Measurements from ENCODE around the gene PRKN.

The PRKN gene

GRCh38 chr6:161356167-161356854 is 1371.3 kb downstream of the PRKN start:
- Histone ChIP-seq H3K4me1 (ENCODE audit: control insufficient read depth in 1 of 2, insufficient read depth in 2 of 2, low read length in 2 of 2) (no peaks in the 10 kb centered on the region), H3K36me3 (ENCODE audit: control insufficient read depth in 1 of 2, insufficient read depth in 2 of 2, low read length in 2 of 2) (no peaks in the 10 kb centered on the region), H3K4me3 (ENCODE audit: low read depth in 1 of 2, low read length in 2 of 2) (no peak overlapping the region), H3K27ac (ENCODE audit: low read length) (no peak overlapping the region), H3K9me3 (ENCODE audit: control insufficient read depth in 1 of 2, low read length in 2 of 2) (no peaks in the 10 kb centered on the region), H3K27me3 (ENCODE audit: low read depth, low read length) (no peaks in the 10 kb centered on the region)

DNA sequence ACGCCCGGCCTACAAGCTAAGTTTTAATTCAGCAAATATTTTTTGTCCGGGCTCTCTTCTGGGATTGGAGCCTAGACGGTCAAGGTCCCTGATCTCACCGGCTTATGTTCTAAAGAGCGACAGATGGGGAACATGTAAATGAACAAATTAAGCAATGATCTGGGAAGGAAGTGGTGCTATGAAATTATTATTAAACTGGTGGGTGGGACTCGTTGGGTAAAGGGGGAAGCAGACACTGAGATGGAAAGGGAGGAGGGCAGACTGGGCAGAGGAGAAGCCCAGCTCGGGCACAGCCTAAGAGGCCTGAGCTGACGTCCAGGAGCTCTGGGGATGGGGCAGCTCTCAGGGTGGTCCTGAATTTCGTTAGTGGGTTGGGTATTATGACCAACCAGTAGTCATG is 1371.9 kb downstream of the PRKN start:
- Histone ChIP-seq H3K4me3 (ENCODE audit: low read depth in 1 of 2, low read length in 2 of 2) (no peak overlapping the region), H3K27me3 (ENCODE audit: low read depth, low read length) (no peaks in the 10 kb centered on the region), H3K4me1 (ENCODE audit: control insufficient read depth in 1 of 2, insufficient read depth in 2 of 2, low read length in 2 of 2) (no peaks in the 10 kb centered on the region), H3K27ac (ENCODE audit: low read length) (no peak overlapping the region), H3K36me3 (ENCODE audit: control insufficient read depth in 1 of 2, insufficient read depth in 2 of 2, low read length in 2 of 2) (no peaks in the 10 kb centered on the region), H3K9me3 (ENCODE audit: control insufficient read depth in 1 of 2, low read length in 2 of 2) (no peaks in the 10 kb centered on the region)

DNA sequence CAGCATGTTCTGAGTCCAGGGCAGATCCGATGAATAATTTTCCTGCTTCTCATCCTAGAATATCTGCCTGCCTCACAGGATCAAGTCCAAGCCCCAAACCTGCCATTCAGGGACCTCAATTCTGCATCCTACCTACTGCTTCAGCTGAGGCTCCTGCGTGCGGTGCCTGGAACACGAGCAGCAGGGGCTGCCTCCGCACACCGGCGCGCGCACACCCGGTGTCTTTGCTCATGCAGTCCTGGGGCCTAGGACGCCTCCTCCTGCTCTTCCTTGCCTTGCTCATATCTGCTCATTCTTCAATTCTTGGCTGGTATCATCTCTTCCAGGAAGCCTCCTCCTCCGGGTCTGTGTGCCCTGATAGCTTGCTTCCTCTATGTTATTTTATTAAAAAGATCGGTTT is 1372.6 kb downstream of the PRKN start:
- H3K9me3 ChIP-seq (ENCODE audit: control insufficient read depth in 1 of 2, low read length in 2 of 2): no peaks in the 10 kb centered on the region
- H3K4me3 ChIP-seq (ENCODE audit: low read depth in 1 of 2, low read length in 2 of 2): no peak overlapping the region
- no peaks in the 10 kb centered on the region for H3K27me3 ChIP-seq (ENCODE audit: low read depth, low read length)
- no peak overlapping the region for H3K27ac ChIP-seq (ENCODE audit: low read length)
- no peaks in the 10 kb centered on the region for H3K4me1 ChIP-seq (ENCODE audit: control insufficient read depth in 1 of 2, insufficient read depth in 2 of 2, low read length in 2 of 2)
- no peaks in the 10 kb centered on the region for H3K36me3 ChIP-seq (ENCODE audit: control insufficient read depth in 1 of 2, insufficient read depth in 2 of 2, low read length in 2 of 2)

GRCh38 chr6:161354276-161354840 is 1373.2 kb downstream of the PRKN start:
- no peaks in the 10 kb centered on the region for H3K27me3 ChIP-seq (ENCODE audit: low read depth, low read length)
- H3K27ac ChIP-seq (ENCODE audit: low read length): no peak overlapping the region
- no peak overlapping the region for H3K4me3 ChIP-seq (ENCODE audit: low read depth in 1 of 2, low read length in 2 of 2)
- no peaks in the 10 kb centered on the region for H3K36me3 ChIP-seq (ENCODE audit: control insufficient read depth in 1 of 2, insufficient read depth in 2 of 2, low read length in 2 of 2)
- no peaks in the 10 kb centered on the region for H3K4me1 ChIP-seq (ENCODE audit: control insufficient read depth in 1 of 2, insufficient read depth in 2 of 2, low read length in 2 of 2)
- no peaks in the 10 kb centered on the region for H3K9me3 ChIP-seq (ENCODE audit: control insufficient read depth in 1 of 2, low read length in 2 of 2)

DNA sequence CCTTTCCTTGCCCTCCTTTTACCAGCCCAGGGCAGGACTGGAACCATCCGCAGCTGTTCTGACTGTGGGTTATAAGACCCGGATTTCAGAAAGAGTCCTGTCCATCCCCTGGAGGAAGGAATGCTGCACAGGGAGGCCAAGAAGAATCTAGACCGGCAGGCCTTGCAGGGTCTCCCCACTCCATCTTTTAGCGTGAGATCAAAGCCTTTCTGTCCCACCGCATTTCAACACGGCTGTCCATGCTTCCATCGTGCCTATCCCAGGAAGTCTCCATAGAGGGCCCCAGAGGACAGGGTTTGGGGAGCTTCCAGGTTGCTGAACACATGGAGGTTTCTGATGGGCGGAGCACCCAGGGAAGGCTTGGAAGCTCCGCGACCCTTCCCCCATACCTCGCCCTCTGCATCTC is 1374.4 kb downstream of the PRKN start:
- H3K9me3 ChIP-seq (ENCODE audit: control insufficient read depth in 1 of 2, low read length in 2 of 2): no peaks in the 10 kb centered on the region
- H3K27ac ChIP-seq (ENCODE audit: low read length): no peak overlapping the region
- no peaks in the 10 kb centered on the region for H3K4me1 ChIP-seq (ENCODE audit: control insufficient read depth in 1 of 2, insufficient read depth in 2 of 2, low read length in 2 of 2)
- H3K4me3 ChIP-seq (ENCODE audit: low read depth in 1 of 2, low read length in 2 of 2): no peak overlapping the region
- H3K36me3 ChIP-seq (ENCODE audit: control insufficient read depth in 1 of 2, insufficient read depth in 2 of 2, low read length in 2 of 2): no peaks in the 10 kb centered on the region
- no peaks in the 10 kb centered on the region for H3K27me3 ChIP-seq (ENCODE audit: low read depth, low read length)

DNA sequence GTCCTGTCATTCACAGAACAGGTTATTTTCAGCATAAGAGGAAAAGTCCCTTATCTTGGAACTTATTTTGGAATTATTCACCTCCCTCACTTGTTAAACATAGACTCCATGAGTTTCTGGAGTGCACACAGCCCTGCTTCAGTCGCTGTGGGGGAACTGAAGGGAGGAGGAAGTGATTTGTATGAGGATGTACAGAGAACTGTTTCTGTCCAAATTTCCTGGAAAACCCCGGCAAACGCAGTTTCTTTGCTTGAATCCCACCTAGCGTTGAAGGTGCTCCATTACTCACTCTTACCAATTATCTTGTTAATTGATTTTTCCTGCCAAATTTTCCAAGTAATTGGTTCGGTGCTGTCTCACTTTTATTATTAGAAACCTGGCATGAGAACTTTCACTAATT is 1375.7 kb downstream of the PRKN start:
- H3K27me3 ChIP-seq (ENCODE audit: low read depth, low read length): no peaks in the 10 kb centered on the region
- H3K4me3 ChIP-seq (ENCODE audit: low read depth in 1 of 2, low read length in 2 of 2): no peak overlapping the region
- H3K9me3 ChIP-seq (ENCODE audit: control insufficient read depth in 1 of 2, low read length in 2 of 2): no peaks in the 10 kb centered on the region
- no peak overlapping the region for H3K27ac ChIP-seq (ENCODE audit: low read length)
- no peaks in the 10 kb centered on the region for H3K36me3 ChIP-seq (ENCODE audit: control insufficient read depth in 1 of 2, insufficient read depth in 2 of 2, low read length in 2 of 2)
- H3K4me1 ChIP-seq (ENCODE audit: control insufficient read depth in 1 of 2, insufficient read depth in 2 of 2, low read length in 2 of 2): no peaks in the 10 kb centered on the region

- H3K4me1 ChIP-seq (ENCODE audit: control insufficient read depth in 1 of 2, insufficient read depth in 2 of 2, low read length in 2 of 2): no peaks in the 10 kb centered on the region
- H3K9me3 ChIP-seq (ENCODE audit: control insufficient read depth in 1 of 2, low read length in 2 of 2): no peaks in the 10 kb centered on the region
- no peaks in the 10 kb centered on the region for H3K36me3 ChIP-seq (ENCODE audit: control insufficient read depth in 1 of 2, insufficient read depth in 2 of 2, low read length in 2 of 2)
- H3K27ac ChIP-seq (ENCODE audit: low read length): no peak overlapping the region
- H3K27me3 ChIP-seq (ENCODE audit: low read depth, low read length): no peaks in the 10 kb centered on the region
- H3K4me3 ChIP-seq (ENCODE audit: low read depth in 1 of 2, low read length in 2 of 2): no peak overlapping the region
Observed at GRCh38 chr6:161349886-161350285, 1377.7 kb downstream of the PRKN start.

GRCh38 chr6:161348628-161348994 is 1379.0 kb downstream of the PRKN start:
- H3K36me3 ChIP-seq (ENCODE audit: control insufficient read depth in 1 of 2, insufficient read depth in 2 of 2, low read length in 2 of 2): no peaks in the 10 kb centered on the region
- H3K4me3 ChIP-seq (ENCODE audit: low read depth in 1 of 2, low read length in 2 of 2): no peak overlapping the region
- no peak overlapping the region for H3K27ac ChIP-seq (ENCODE audit: low read length)
- no peaks in the 10 kb centered on the region for H3K27me3 ChIP-seq (ENCODE audit: low read depth, low read length)
- H3K4me1 ChIP-seq (ENCODE audit: control insufficient read depth in 1 of 2, insufficient read depth in 2 of 2, low read length in 2 of 2): no peaks in the 10 kb centered on the region
- H3K9me3 ChIP-seq (ENCODE audit: control insufficient read depth in 1 of 2, low read length in 2 of 2): no peaks in the 10 kb centered on the region

DNA sequence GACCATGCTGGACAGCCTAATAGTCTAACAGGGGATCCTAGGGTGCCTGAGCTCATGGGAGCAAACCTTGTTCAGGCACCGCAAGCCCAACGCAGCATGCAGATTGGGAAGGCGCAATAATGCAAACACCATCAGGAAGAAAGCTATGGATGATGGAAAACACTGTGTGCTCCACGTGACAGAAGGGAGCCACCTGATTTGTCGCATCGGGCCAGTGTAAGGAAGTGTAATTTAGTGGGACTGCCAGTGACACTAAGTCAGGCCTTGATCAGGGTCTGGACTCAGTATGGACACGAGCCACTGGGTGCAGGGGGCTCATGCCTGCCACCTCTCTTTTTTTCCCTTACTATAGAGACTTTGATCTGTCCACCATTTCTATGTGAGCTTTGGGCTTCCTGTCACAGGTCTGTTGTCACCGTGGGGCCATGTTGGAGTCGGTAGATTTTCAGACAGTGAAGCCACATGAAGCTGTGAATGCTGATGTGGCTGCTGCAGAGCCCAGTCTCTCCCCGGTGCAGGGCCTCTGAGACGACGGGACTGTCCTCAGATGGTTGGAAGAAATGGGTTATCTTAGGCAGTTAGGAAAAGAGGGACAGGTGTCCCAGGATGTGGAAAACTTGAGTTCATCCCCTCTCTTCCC is 1379.5 kb downstream of the PRKN start:
- no peak overlapping the region for H3K27ac ChIP-seq (ENCODE audit: low read length)
- no peak overlapping the region for H3K4me3 ChIP-seq (ENCODE audit: low read depth in 1 of 2, low read length in 2 of 2)
- no peaks in the 10 kb centered on the region for H3K36me3 ChIP-seq (ENCODE audit: control insufficient read depth in 1 of 2, insufficient read depth in 2 of 2, low read length in 2 of 2)
- no peaks in the 10 kb centered on the region for H3K27me3 ChIP-seq (ENCODE audit: low read depth, low read length)
- H3K9me3 ChIP-seq (ENCODE audit: control insufficient read depth in 1 of 2, low read length in 2 of 2): no peaks in the 10 kb centered on the region
- H3K4me1 ChIP-seq (ENCODE audit: control insufficient read depth in 1 of 2, insufficient read depth in 2 of 2, low read length in 2 of 2): no peaks in the 10 kb centered on the region

DNA sequence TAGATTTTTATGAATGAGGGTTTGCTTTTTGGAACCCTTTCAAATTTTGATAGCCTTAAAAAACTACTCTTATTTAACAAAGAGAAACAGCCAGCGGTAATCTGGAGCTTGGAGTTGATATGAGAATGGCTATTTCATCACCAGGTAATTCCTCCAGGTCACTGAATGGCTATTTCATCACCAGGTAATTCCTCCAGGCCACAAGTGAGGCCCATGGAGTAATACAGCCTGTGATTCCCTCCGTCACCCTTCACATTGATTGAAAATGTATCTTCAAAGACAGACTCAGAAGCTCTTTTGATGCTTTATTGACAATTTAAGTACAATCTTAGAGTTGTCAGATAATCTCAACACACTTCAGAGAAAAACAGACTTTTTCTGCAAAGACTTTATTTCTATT is 1380.4 kb downstream of the PRKN start:
- Histone ChIP-seq H3K27me3 (ENCODE audit: low read depth, low read length) (no peaks in the 10 kb centered on the region), H3K9me3 (ENCODE audit: control insufficient read depth in 1 of 2, low read length in 2 of 2) (no peaks in the 10 kb centered on the region), H3K4me3 (ENCODE audit: low read depth in 1 of 2, low read length in 2 of 2) (no peak overlapping the region), H3K27ac (ENCODE audit: low read length) (no peak overlapping the region), H3K4me1 (ENCODE audit: control insufficient read depth in 1 of 2, insufficient read depth in 2 of 2, low read length in 2 of 2) (no peaks in the 10 kb centered on the region), H3K36me3 (ENCODE audit: control insufficient read depth in 1 of 2, insufficient read depth in 2 of 2, low read length in 2 of 2) (no peaks in the 10 kb centered on the region)

- Histone ChIP-seq H3K9me3 (ENCODE audit: control insufficient read depth in 1 of 2, low read length in 2 of 2) (no peaks in the 10 kb centered on the region), H3K27me3 (ENCODE audit: low read depth, low read length) (no peaks in the 10 kb centered on the region), H3K36me3 (ENCODE audit: control insufficient read depth in 1 of 2, insufficient read depth in 2 of 2, low read length in 2 of 2) (no peaks in the 10 kb centered on the region), H3K27ac (ENCODE audit: low read length) (no peak overlapping the region), H3K4me3 (ENCODE audit: low read depth in 1 of 2, low read length in 2 of 2) (no peak overlapping the region), H3K4me1 (ENCODE audit: control insufficient read depth in 1 of 2, insufficient read depth in 2 of 2, low read length in 2 of 2) (no peaks in the 10 kb centered on the region)
Observed at GRCh38 chr6:161346717-161347116, 1380.8 kb downstream of the PRKN start.

DNA sequence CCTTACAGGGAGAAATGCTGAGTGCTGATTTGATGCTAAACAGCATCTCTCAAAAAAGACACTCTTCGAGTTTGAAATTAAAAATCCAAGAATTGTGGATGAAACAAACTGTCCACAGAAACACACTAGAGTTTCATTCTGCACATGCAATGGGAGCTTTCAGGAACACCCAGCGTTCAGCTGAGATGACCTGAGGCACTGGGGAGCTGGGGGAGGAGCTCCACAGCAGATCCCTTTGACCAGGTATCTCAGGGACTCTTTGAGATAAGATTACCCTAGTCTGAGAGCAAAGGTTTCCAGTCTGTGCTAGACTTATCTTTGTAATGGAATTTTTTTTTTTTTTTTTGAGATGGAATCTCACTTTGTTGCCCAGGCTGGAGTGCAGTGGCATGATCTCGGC is 1382.9 kb downstream of the PRKN start:
- Histone ChIP-seq H3K27ac (ENCODE audit: low read length) (no peak overlapping the region), H3K4me1 (ENCODE audit: control insufficient read depth in 1 of 2, insufficient read depth in 2 of 2, low read length in 2 of 2) (no peaks in the 10 kb centered on the region), H3K4me3 (ENCODE audit: low read depth in 1 of 2, low read length in 2 of 2) (no peak overlapping the region), H3K9me3 (ENCODE audit: control insufficient read depth in 1 of 2, low read length in 2 of 2) (no peaks in the 10 kb centered on the region), H3K36me3 (ENCODE audit: control insufficient read depth in 1 of 2, insufficient read depth in 2 of 2, low read length in 2 of 2) (no peaks in the 10 kb centered on the region), H3K27me3 (ENCODE audit: low read depth, low read length) (no peaks in the 10 kb centered on the region)
